Fibroblast of lung (primary cell): ENCODE results near the gene PCDHAC2. TPM values are rescaled to one million over a fixed set of nuclear protein-coding genes. Genes with fewer than 3 reads are reported as not detected.

ENCODE experiments used
- DNase-seq, 2 donors: peaks; one replicate each; pipeline versions ENCODE4 v3.0.0 to v3.0.0-alpha.2; 2010; ENCODE audit warnings: low read depth in 2 of 2
- H2AFZ ChIP-seq: 2 replicates; pipeline ENCODE4 v1.5.1; 2012; ENCODE audit warnings: low read length, control low read depth, inconsistent platforms
- H3K27ac ChIP-seq: 2 replicates; pipeline ENCODE4 v1.5.1; 2011; ENCODE audit warnings: low read length, control low read depth; ENCODE audit not compliant: insufficient read depth
- H3K27me3 ChIP-seq: 2 replicates; pipeline ENCODE4 v1.5.1; 2011; ENCODE audit warnings: mild to moderate bottlenecking, low read length; ENCODE audit not compliant: control insufficient read depth, insufficient read depth
- H3K36me3 ChIP-seq: 2 replicates; pipeline ENCODE4 v1.5.1; 2011; ENCODE audit warnings: low read length; ENCODE audit not compliant: control insufficient read depth, insufficient read depth
- H3K4me1 ChIP-seq: 2 replicates; pipeline ENCODE4 v1.5.1; 2011; ENCODE audit warnings: low read length; ENCODE audit not compliant: control insufficient read depth, insufficient read depth; ENCODE audit errors: extremely low read depth
- H3K4me2 ChIP-seq: 2 replicates; pipeline ENCODE4 v1.5.1; 2011; ENCODE audit warnings: low read length, control low read depth; ENCODE audit not compliant: insufficient read depth; ENCODE audit errors: extremely low read depth
- H3K4me3 ChIP-seq, 4 experiments: fragments of 200-600 bp in 1 of 4; sonication (generic) in 1 of 4; replicated peaks in 1 of 4; 2 replicates each; pipeline ENCODE4 v1.5.1; 2011 to 2016; ENCODE audit warnings: low read length in 4 of 4, low read depth in 3 of 4, mild to moderate bottlenecking in 3 of 4, control low read depth in 2 of 4, inconsistent platforms in 1 of 4, mixed read lengths in 1 of 4; ENCODE audit not compliant: insufficient read depth in 1 of 4; ENCODE audit errors: control extremely low read depth in 1 of 4
- H3K79me2 ChIP-seq: 2 replicates; pipeline ENCODE4 v1.5.1; 2012; ENCODE audit warnings: mild to moderate bottlenecking, low read length, inconsistent platforms; ENCODE audit not compliant: control insufficient read depth, insufficient read depth
- H3K9ac ChIP-seq: 2 replicates; pipeline ENCODE4 v1.5.1; 2011; ENCODE audit warnings: mild to moderate bottlenecking, low read length, control low read depth; ENCODE audit not compliant: insufficient read depth
- H3K9me3 ChIP-seq: 2 replicates; pipeline ENCODE4 v1.5.1; 2012; ENCODE audit warnings: low read depth, low read length; ENCODE audit not compliant: control insufficient read depth, insufficient read depth
- H4K20me1 ChIP-seq: 2 replicates; pipeline ENCODE4 v1.5.1; 2011; ENCODE audit warnings: low read length; ENCODE audit not compliant: control insufficient read depth, insufficient read depth; ENCODE audit errors: extremely low read depth
- CTCF ChIP-seq, 2 donors: IDR thresholded peaks in 1 of 2; conservative IDR thresholded peaks in 1 of 2; 1 replicate in 1 of 2; 2 replicates in 1 of 2; pipeline ENCODE4 v1.5.1; 2011 to 2012; ENCODE audit warnings: low read length in 2 of 2, control low read depth in 1 of 2, inconsistent platforms in 1 of 2, low read depth in 1 of 2, mild to moderate bottlenecking in 1 of 2
- EZH2 ChIP-seq: IDR thresholded peaks from 2 replicates; pipeline ENCODE4 v1.5.1; 2012; ENCODE audit warnings: low read length, control low read depth, mild to moderate bottlenecking; ENCODE audit errors: missing control alignments
- polyA plus RNA-seq, 2 donors: library from polyadenylated mRNA; depleted of rRNA in 1 of 2; stranded (reverse) in 1 of 2; unstranded in 1 of 2; fragments of >200 nt; gene quantifications; 2 replicates each; pipeline ENCODE4 v1.2.1, GENCODE V29; 2011 to 2012; ENCODE audit warnings: missing spikeins in 1 of 2
- total RNA-seq: library from RNA; depleted of rRNA; stranded (reverse); fragments of >200 nt; gene quantifications from 2 replicates; pipeline ENCODE4 v1.2.1, GENCODE V29; 2014

Gene PCDHAC2
- total and polyA plus RNA-seq, 2 donors (not counting 1 experiment from before 2014, with no cell fraction given): 0.48 to 1.7 TPM

DNA sequence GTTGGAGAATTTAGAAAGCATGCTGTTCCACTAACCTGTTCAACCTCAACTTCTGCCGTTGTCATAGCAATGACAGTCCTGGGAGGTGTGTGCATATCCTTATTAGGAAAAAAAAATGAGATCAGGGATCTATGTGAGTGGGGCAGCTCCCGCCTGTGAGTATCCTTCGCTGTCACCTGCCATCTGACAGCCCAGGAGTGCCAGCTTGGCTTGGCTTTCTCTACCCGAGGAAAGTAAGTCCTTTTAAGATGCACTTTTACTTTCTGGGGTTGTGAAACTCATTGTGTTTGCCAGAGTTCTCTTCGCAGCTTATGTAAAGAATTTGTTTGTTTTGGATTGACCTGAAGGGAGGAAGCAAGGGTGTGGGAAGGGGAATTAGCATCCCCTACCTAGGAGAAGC lies 21.8 kb downstream of the PCDHAC2 start:
- H4K20me1 ChIP-seq: no peaks in the 10 kb centered on the region
- no peak for DNase-seq
- no peaks in the 10 kb centered on the region for H3K4me1 ChIP-seq
- no peaks in the 10 kb centered on the region for H3K36me3 ChIP-seq
- H3K4me2 ChIP-seq: no peak overlapping the region
- H3K9ac ChIP-seq: no peak overlapping the region
- no peak overlapping the region for H3K4me3 ChIP-seq
- H3K27me3 ChIP-seq: no peaks in the 10 kb centered on the region
- H3K79me2 ChIP-seq: no peaks in the 10 kb centered on the region
- H3K27ac ChIP-seq: no peak overlapping the region
- TF ChIP-seq CTCF (conservative IDR thresholded peaks at IDR 0.05 in 1 of 2, IDR thresholded peaks at IDR 0.05 in 1 of 2; ENCODE audit: low read depth in 1 of 2, low read length in 2 of 2) (no peak), EZH2 (no peak)
- H3K9me3 ChIP-seq: no peaks in the 10 kb centered on the region
- no peak overlapping the region for H2AFZ ChIP-seq

DNA sequence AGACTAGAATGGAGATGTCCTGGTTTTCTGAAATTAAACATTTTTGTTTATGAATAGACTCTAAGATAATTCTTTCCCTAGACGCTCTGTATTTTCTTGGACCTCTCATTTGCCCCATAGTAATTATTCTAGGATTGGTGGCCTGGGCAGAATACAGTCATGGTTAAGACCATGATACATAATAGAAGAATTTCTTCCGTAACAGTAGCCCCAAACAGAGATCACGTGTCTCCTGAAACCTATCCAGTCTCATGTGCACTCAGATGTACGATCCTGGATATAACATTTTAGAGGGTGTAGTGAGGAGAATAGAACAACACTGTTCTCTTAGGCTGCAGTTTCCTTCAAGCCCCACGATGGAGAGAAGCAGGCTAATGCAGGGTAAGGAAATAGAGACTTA lies 22.3 kb downstream of the PCDHAC2 start:
- TF ChIP-seq CTCF (conservative IDR thresholded peaks at IDR 0.05 in 1 of 2, IDR thresholded peaks at IDR 0.05 in 1 of 2; ENCODE audit: low read depth in 1 of 2, low read length in 2 of 2) (no peak), EZH2 (no peak)
- Histone ChIP-seq H2AFZ (no peak overlapping the region), H3K27me3 (no peaks in the 10 kb centered on the region), H3K4me3 (no peak overlapping the region), H3K36me3 (no peaks in the 10 kb centered on the region), H3K4me2 (no peak overlapping the region), H3K9me3 (no peaks in the 10 kb centered on the region), H3K9ac (no peak overlapping the region), H3K4me1 (no peaks in the 10 kb centered on the region), H3K79me2 (no peaks in the 10 kb centered on the region), H4K20me1 (no peaks in the 10 kb centered on the region), H3K27ac (no peak overlapping the region)
- no peak for DNase-seq

- Histone ChIP-seq H4K20me1 (no peaks in the 10 kb centered on the region), H3K79me2 (no peaks in the 10 kb centered on the region), H3K4me3 (no peak overlapping the region), H3K9me3 (no peaks in the 10 kb centered on the region), H3K27me3 (no peaks in the 10 kb centered on the region), H3K36me3 (no peaks in the 10 kb centered on the region), H3K4me2 (no peak overlapping the region), H2AFZ (no peak overlapping the region), H3K27ac (no peak overlapping the region), H3K4me1 (no peaks in the 10 kb centered on the region), H3K9ac (no peak overlapping the region)
- no peak for TF ChIP-seq CTCF (conservative IDR thresholded peaks at IDR 0.05 in 1 of 2, IDR thresholded peaks at IDR 0.05 in 1 of 2; ENCODE audit: low read depth in 1 of 2, low read length in 2 of 2)
- no peak for TF ChIP-seq EZH2
- no peak for DNase-seq
These were observed 23.2 kb downstream of the PCDHAC2 start for GRCh38 chr5:140989254-140990020.
